Measurements from ENCODE around the gene LRRC45.

Gene LRRC45

GRCh38 chr17:82021107-82021899 lies 1.8 kb upstream of the LRRC45 start:
- Histone ChIP-seq H3K36me3 (peaks cover 0 to 25% (median 11%) of the 10 kb centered on the region in 3 donors), H3K4me3 (peak overlapping the region in 1 of 2 donors; percentile 91), H3K4me1 (peaks cover 0 to 33% (median 25%) of the 10 kb centered on the region in 4 donors)

DNA sequence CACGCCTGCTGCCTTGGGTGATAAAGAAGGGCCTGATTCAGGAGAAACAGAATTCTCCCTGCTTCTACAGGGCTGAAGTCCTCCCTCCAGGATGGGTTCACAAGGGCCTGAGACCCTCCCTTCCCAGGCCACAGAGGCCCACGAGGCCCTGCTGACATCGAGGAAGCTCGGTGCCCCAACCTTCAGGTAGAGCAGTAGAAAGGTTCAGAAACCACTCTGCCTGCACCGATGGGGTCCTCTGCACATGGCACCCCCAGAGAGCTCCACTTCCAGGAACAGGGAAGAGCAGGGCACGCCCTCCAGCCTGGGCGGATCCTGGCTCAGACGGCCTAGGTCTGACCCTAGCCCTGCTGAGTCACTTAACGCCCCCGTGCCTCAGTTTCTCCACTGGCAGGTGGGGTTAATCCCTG lies 1.2 kb upstream of the LRRC45 start:
- peak overlapping the region; percentile 61 to 72 for H3K27ac ChIP-seq
- TF ChIP-seq CTCF (IDR thresholded peaks at IDR 0.05): no peak
- intact Hi-C loops (cut with DNase I; ENCODE audit: low total_unique reads): loop anchor here (2.0 kb wide), 1 partner anchor 63 kb away; no protein-coding TSS in a partner anchor
- DNase-seq: no peak
- peaks cover 0 to 33% (median 25%) of the 10 kb centered on the region in 4 donors for H3K4me1 ChIP-seq
- H3K4me3 ChIP-seq: peak overlapping the region; percentile 65 to 91
- peaks cover 0 to 24% (median 11%) of the 10 kb centered on the region in 3 donors for H3K36me3 ChIP-seq
- H3K27me3 ChIP-seq: no peaks in the 10 kb centered on the region
- H3K9me3 ChIP-seq: no peaks in the 10 kb centered on the region

More at GRCh38 chr17:82021107-82021899, 1.8 kb upstream of the LRRC45 start:
- DNase-seq: peak; percentile 77 to 86
- H3K9me3 ChIP-seq: no peaks in the 10 kb centered on the region
- intact Hi-C loops (cut with DNase I; ENCODE audit: low total_unique reads): loop anchor here (2.0 kb wide), 1 partner anchor 63 kb away; no protein-coding TSS in a partner anchor
- H3K27me3 ChIP-seq: no peaks in the 10 kb centered on the region
- H3K27ac ChIP-seq: peak overlapping the region in 1 of 2 donors; percentile 61
- TF ChIP-seq CTCF (IDR thresholded peaks at IDR 0.05): peak; percentile 66 to 83

DNA sequence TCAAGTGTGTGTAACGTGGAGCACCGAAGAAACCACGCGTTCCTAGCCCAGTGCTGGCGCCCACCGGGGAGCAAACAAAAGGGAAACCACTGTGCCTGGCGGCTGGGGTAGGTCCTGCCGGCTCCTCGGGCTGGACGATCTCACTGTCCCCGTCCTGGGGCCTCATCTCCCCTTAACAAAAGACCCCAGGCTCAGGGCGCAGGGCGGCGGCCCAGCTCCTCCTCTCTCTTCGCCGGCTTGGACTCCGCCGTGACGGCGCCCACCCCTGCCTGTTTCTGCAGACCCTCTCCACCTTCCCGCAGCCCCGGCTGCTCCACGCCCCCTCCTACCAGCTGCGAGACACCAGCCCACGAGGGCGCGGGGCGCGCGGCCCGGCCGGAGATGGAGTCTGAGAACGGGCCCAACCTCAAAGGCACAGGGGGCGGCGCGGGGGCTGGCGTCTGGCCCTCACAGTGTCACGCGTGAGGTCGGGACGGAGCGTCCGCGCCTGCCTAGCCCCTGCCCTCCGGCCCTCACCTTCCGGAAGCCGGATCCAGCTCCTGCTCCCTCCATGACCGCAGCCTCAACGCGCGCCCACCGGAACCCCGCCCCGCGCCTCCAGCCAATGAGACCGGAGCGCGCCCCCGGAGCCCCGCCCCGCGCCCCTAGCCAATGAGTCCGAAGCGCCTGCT lies 660 bp upstream of the LRRC45 start, which contains the start of gene CENPX:
CENPX (minus strand) TSS at position 569 of the 671 bp plus-strand sequence; CDS start at position 552, 17 bp downstream.
- no peak for TF ChIP-seq CTCF (IDR thresholded peaks at IDR 0.05)
- intact Hi-C loops (cut with DNase I; ENCODE audit: low total_unique reads): no loop called here
- peaks cover 0 to 33% (median 25%) of the 10 kb centered on the region in 4 donors for H3K4me1 ChIP-seq
- H3K9me3 ChIP-seq: no peaks in the 10 kb centered on the region
- peak within 1 kb of the TSS; percentile 65 to 91 for H3K4me3 ChIP-seq
- H3K27ac ChIP-seq: peak within 1 kb of the TSS; percentile 61 to 72
- H3K27me3 ChIP-seq: peaks cover 0 to 5% of the 10 kb centered on the region in 2 donors
- peaks cover 0 to 18% (median 11%) of the 10 kb centered on the region in 3 donors for H3K36me3 ChIP-seq
- no peak for DNase-seq

- no peak for DNase-seq
- H3K27ac ChIP-seq: peak overlapping the region; percentile 25 to 54
- H3K36me3 ChIP-seq: peaks cover 0 to 10% (median 5%) of the 10 kb centered on the region in 3 donors
- no peaks in the 10 kb centered on the region for H3K9me3 ChIP-seq
- intact Hi-C loops (cut with DNase I; ENCODE audit: low total_unique reads): no loop called here
- H3K4me3 ChIP-seq: peak overlapping the region; percentile 65 to 91
- peaks cover 0 to 13% of the 10 kb centered on the region in 2 donors for H3K27me3 ChIP-seq
- no peak for TF ChIP-seq CTCF (IDR thresholded peaks at IDR 0.05)
- H3K4me1 ChIP-seq: peaks cover 0 to 33% (median 25%) of the 10 kb centered on the region in 4 donors
Measured at GRCh38 chr17:82023447-82024241, 539 bp downstream of the LRRC45 start.

- Histone ChIP-seq H3K4me3 (no peak overlapping the region), H3K36me3 (peaks cover 0 to 9% (median 0%) of the 10 kb centered on the region in 3 donors), H3K27ac (no peak overlapping the region), H3K4me1 (peaks cover 0 to 37% (median 26%) of the 10 kb centered on the region in 4 donors), H3K9me3 (no peaks in the 10 kb centered on the region), H3K27me3 (peaks cover 0 to 25% of the 10 kb centered on the region in 2 donors)
- TF ChIP-seq CTCF (IDR thresholded peaks at IDR 0.05): no peak
- intact Hi-C loops (cut with DNase I; ENCODE audit: low total_unique reads): no loop called here
- DNase-seq: no peak
Measured at GRCh38 chr17:82024859-82025258, 1.8 kb downstream of the LRRC45 start.
